HG03571 (cell line): ENCODE data around the gene IL36B.
"Not testable (repeated sequence)": the region's sequence is repeated elsewhere in the genome, so short reads cannot be mapped to it uniquely, and the experiment has no call there.

Experiments
- ATAC-seq: cut with Tn5 transposase; IDR thresholded peaks from one replicate; pipeline ENCODE4 v1.9.1; 2021; ENCODE audit not compliant: unreplicated experiment

IL36B gene

GRCh38 chr2:113052396-113052917 is at the start of gene IL36B:
Gene IL36B (minus strand): TSS chr2:113052867.
- no peak for ATAC-seq

DNA sequence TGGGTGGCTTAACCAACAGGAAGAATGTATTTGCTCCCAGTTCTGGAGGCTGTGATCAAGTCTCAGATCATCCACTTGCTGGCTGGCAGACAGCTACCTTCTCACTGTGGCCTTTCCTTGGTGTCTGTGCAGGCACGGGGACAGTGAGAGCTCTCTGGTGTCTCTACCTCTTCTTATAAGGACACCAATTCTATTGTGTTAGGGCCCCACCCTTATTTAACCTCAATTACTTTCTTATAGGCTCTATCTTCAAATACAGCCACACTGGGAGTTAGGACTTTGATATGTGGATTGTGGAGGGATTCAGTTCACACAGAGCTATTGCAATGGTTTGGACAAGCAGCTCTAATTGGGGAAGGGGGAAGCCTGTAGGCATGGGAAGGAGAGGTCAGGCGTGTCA is 49.5 kb upstream of the IL36B start:
- no peak for ATAC-seq

DNA sequence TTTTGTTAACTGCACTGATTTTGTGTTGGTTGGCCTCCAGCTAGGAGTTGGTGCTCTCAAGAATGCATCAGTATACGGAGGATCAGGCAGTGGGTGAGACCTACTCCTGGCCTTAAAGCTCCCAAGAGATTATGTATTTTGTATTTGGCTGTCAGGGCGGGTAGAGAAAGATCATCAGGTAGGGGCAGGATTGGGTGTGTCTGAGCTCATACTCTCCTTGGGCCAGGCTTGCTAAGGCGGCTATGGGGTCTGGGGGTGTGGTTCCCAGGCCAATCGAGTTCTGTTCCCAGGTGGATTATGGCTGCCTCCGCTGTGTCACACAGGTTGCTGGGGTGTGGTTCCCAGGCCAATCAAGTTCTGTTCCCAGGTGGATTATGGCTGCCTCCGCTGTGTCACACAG is 45.9 kb upstream of the IL36B start:
- no peak for ATAC-seq

GRCh38 chr2:113098041-113098440 is 45.4 kb upstream of the IL36B start:
- ATAC-seq, result no peak

DNA sequence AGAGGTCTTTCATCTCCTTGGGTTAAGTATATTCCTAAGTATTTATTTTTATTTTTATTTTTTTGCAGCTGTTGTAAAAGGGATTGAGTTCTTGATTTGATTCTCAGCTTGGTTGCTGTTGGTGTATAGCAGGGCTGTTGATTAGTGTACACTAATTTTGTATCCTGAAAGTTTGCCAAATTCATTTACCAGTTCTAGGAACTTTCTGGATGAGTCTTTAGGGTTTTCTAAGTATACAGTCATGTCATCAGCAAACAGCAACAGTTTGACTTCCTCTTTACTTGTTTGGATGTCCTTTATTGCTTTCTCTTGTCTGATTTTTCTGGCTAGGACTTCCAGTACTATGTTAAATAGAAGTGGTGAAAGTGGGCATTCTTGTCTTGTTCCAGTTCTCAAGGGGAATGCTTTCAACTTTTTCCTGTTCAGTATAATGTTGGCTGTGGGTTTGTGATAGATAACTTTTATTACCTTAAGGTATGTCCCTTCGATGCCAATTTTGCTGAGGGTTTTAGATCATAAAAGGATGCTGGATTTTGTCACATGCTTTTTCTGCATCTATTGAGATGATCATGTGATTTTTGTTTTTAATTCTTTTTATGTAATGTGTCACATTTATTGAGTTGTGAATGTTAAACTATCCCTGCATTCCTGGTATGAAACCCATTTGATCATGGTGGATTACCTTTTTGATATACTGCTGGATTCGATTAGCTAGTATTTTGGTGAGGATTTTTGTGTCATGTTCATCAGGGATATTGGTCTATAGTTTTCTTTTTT is 44.4 kb upstream of the IL36B start:
- not testable (repeated sequence) for ATAC-seq

DNA sequence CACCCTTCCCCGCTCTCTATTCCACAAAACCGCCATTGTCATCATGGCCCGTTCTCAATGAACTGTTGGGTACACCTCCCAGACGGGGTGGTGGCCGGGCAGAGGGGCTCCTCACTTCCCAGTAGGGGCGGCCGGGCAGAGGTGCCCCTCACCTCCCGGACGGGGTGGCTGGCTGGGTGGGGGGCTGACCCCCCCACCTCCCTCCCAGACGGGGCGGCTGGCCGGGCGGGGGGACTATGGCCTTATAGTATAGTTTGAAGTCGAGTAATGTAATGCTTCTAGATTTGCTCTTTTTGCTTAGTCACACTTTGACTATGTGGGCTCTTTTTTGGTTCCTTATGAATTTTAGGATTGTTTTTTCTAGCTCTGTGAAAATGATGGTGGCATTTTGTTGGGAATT is 43.6 kb upstream of the IL36B start:
- not testable (repeated sequence) for ATAC-seq

DNA sequence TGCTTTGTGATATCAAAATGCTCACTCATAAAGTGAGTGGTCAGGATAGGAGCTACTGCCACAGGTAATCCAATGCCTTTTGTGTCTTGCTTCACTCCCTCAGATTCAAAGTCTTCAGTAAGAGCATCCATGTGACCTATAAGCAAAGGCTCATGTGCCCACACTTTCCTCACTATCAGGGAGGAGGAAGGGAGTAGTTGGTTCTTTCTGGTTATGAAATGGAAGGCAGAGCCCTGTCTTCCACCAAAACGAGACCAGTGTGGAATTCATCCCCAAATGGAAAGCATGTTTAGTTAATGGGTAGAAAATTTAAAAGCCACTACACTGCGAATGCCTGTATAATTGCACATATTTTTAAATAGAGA is 40.9 kb upstream of the IL36B start:
- ATAC-seq, result no peak

DNA sequence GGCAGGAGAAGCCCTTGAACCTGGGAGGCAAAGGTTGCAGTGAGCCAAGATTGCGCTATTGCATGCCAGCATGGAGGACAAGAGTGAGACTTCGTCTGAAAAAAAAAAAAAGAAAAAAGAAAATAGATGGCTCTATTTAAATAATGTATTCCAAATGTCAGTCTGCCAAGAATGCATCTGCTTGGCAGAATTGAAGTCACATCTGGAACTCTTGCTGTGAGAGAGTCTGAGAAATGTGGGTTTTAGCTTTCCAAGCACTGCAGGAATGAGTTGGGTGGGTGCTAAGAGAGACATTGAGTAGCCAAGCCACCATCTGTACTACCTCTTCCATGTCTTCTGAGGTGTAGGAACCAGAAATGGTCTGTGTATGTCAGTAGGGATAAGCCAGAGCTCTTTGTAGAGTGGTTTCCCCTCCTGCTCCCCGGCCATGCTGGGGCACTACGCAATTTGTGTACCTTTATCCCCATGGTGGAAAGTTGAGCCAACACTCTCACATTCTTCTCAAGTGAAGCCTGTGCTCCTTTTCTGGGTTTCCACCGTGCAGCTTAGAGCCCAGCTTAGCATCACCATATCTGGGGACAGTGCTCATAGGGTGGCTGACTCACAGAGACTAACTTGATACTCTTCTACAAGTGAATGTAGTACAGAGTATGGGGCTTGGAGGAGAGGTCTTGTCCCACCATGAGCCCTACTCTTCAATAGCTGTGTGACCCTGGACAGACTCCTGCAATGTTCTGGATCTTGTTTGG is 40.4 kb upstream of the IL36B start:
- no peak for ATAC-seq

DNA sequence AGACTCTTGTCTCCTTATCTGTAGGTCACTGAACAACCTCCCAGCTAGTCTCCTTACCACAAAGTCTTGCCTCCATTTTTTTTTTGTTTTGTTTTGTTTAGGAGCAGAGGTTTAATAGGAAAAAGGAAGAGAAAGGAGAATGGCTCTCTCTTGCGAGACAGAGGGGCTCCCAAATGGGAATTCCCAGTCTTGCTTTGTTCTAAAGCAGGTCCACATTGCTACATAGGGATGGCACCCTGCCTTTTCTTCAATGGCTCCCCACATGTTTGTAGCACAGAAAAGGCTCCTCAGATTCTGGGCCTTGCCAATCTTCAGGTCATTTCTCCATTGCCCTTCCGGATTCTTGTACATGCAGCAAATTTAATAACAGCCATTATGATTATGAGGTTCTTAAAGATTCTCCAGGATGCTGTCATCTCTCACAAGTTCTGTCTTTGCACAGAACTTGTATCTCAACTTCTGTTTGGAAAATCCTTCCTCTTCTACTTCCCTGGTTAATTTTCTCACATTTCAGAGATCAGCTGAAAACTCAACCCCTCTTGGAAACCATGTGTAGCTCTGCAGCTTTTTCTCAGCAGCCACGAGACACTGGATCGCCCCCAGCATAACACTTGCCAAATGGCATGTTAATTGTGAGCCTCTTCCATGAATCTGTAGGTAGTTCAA is 38.7 kb upstream of the IL36B start:
- ATAC-seq, result no peak

- no peak for ATAC-seq
Measured at GRCh38 chr2:113089916-113090315, 37.2 kb upstream of the IL36B start.

DNA sequence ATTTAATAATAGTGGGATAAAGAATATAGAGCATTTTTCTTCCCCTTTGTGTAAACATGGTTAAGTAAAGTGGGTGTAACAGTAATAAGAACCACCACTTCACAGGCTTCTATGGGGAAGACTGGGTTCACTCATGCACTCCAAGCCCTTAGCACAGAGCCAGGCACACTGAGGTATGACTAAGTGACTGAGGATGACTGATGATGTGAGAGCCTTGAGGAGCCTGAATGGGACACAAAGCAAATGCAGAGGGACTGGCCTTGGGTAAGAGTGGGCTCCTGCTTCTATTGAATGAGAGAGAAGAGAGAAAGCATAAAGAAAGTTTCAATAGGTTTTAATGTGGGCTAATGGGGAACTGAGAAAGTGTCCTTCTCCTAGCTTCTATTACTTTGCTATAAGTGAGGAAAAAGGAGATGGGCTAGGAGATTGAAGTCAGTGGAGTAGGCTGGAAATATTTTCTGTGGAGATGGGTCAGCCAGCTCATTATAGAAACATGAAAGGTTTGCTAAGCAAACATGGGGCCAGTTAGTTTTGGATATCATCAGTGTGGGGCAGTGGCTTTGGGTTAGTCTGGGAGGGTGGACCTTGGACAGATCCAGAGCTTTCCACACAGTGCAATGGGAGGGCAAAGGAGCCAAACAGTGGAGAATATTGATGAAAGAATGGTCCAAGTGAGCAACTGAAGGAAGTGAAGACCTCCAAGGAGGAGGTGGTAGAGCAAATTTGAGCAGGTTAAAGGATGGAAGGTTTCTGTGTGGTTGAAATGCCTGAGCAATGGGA is 35.7 kb upstream of the IL36B start:
- ATAC-seq, result no peak

DNA sequence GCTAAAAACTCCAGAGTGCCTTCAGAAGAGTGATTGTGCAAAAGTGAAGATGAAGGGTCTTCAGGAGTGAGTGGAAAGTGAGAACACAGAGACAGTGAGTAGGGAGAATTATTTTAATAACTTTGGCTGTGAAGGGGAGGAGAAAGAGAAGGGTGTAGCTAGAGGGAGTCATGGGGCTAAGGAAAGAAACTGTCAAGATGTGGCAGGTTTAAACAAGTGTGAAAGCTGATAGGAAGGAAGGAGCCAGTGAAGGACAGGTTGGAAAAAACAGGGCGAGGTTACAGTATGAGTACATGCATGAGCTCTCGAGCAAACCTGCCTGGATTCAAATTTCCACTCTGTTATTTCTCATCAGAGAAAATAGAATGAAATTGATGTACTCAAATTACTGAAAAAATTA is 32.9 kb upstream of the IL36B start:
- no peak for ATAC-seq

DNA sequence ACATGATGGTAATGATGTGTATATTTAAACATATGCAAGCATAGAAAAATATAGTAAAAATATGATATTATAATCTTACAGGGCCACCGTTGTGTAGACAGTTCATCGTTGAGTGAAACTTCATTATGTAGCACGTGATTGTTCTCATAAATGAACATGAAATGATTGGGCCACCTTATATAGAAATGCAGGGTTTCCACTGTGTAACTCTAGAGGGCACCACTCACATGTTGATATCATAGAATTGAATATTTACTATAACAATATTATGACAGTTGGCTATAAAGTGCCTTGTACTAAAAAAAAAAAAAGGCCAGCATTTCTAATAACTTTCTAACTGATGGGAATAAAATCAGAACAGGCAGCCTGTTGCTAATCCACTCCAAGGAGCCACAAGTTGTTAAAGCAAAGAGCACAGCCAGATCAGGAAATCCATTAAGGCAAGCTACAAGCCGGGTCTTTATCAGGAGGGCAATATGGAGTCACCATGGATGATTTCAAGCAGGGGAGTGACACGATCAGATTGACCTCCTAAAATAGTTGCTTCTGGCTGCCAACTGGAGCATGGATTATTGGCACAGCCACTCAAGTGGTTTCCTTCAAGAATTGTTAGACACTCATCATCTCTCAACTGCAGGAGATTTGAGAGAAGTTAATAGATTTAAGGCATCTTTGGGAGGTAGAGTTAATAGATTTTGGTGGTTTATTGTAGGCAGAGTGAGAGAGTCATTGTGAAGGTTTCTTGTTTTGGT is 31.8 kb upstream of the IL36B start:
- ATAC-seq, result no peak

DNA sequence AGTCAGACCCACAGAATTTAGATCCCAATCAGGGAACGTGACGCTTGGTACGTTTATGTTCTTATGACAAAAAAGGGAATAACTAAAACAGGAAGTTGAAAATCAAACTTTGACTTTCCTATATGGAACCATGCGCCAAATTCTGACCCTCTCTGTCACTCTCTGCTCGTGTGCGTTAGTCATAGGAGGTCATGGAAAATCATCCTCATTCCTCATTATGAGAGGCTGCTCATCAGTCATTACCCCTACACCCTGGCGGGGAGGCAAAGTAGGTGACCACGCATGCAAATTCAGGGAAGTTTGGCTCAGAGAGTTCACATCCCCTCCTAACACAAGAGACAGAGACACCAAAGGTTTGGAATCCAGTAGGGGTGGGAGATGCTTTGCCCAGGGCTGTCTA is 30.6 kb upstream of the IL36B start:
- no peak for ATAC-seq

DNA sequence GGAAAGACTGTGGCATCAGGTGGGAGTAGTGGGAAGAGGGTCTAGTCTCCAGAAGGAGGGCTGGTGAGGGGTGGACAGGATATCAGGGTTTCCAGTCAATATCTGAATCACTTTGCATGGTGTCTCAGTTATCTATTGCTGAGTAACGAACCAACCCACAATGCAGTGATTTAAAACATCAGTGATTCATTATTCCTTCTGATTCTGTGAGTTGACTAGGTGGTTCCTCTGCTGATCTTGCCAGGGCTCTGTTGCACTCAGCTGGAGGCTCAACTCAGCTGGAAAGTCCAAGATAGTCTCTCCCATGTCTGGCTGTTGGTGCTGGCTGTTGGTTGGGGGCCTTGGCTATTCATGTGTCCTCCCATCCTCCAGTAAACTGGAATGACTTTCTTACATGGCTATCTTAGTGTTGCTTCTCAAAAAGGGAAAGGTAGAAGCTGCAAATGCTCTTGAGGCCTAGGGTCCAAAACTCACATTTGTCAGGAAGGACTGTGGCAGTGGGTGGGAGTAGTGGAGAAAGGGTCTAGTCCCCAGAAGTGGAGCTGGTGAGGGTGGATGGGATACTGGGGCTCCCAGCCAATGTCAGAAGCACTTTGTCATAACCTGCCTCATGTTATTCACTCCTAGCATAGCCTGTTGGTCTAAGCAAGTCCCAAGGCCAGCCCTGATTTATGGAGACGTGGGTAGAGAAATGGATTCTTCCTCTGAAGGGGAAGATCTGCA is 29.0 kb upstream of the IL36B start:
- ATAC-seq, result no peak

DNA sequence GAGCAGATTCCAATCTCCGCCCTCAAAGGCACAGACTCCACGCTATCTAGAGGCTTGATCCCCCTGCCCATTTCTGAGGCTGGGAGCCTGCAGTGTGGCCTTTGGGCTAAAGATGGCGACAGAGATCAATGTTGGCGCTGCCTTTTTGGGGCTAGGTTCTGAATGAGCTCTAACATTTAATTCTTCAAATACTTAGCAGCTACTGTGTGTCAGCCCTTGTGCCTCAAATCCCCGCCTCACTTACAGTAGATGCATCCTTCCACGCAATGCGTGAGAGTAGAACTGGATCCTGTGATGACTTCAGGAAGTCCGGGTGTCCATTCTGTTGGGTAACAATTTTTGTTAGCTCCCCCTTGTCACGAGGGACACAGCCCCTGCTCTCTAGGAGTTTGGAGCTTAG is 27.5 kb upstream of the IL36B start:
- no peak for ATAC-seq

GRCh38 chr2:113079131-113079530 is 26.5 kb upstream of the IL36B start:
- no peak for ATAC-seq

DNA sequence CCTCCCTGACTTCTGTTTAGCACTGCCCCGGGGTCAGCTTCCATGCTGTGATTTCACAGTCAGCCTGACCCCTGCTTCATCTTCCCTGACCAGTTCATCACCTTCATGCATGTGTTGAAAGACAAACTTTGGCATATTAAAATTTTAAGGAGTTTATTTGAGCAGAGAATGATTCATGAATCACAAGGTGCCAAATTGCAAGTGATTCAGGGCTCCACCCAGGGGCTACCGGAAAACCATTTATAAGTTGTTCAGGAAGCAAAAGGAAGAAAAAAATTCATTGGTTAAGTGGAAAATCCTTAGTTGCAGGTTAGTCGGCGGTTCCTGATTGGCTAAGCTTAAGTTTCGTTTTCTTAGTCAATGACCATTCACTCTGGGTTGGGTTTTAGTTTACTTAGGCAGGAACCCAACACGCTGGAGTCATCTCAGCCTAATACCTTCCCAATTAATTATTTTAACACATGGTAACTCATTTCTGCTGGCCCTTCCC is 25.7 kb upstream of the IL36B start:
- ATAC-seq, result no peak

DNA sequence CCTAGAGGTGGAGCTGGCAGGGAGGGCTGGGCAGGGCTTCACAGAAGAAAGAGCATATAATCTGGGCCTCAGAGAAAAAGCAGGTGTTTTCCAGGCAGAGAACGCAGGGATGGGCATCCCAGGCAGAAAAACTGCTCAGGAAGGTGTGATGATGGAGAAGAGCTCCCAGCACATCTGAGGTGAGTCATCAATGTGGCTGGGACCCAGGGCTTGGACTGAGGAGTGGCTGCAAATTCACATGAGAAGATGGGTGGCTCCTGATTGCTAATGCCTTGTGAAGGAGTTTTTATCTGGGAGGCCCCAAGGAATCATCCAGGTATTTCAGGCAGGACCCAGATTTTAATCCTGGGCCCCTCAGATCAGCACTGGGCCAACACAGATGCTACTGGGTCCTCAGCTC is 25.3 kb upstream of the IL36B start:
- ATAC-seq, result no peak
